ENCODE measurements around the gene SWT1. TPM values are rescaled to one million over a fixed set of nuclear protein-coding genes. Genes with fewer than 3 reads are reported as not detected.
"Not testable (repeated sequence)": the region's sequence is repeated elsewhere in the genome, so short reads cannot be mapped to it uniquely, and the experiment has no call there.

SWT1 gene
- polyA plus RNA-seq, 1 of the 3 experiments (the other 2 are of a cell fraction): 1.1 TPM

- peaks cover 28% of the 10 kb centered on the region for H3K79me2 ChIP-seq (ENCODE audit: insufficient read depth)
- no peak overlapping the region; the same call in 1 of the 2 replicates for H2AFZ ChIP-seq (ENCODE audit: low read depth)
- no peak for TF ChIP-seq PBX3 (IDR thresholded peaks at IDR 0.05)
- no peak for TF ChIP-seq SIN3A (IDR thresholded peaks at IDR 0.05; ENCODE audit: borderline replicate concordance, low read depth, low read length)
- no peak for TF ChIP-seq NRF1 (IDR thresholded peaks at IDR 0.05; ENCODE audit: low read depth, low read length)
- no peak for TF ChIP-seq ZBTB33 (IDR thresholded peaks at IDR 0.05; ENCODE audit: borderline replicate concordance, low read depth)
- TF ChIP-seq TCF12 (IDR thresholded peaks at IDR 0.05): no peak
- no peak for TF ChIP-seq RXRA (IDR thresholded peaks at IDR 0.05; ENCODE audit: borderline replicate concordance, low read depth)
- no peak for TF ChIP-seq GATA2 (CRISPR knock-in tag; IDR thresholded peaks at IDR 0.05)
- TF ChIP-seq POLR2AphosphoS5 (IDR thresholded peaks at IDR 0.05; ENCODE audit: low read depth, low read length): no peak
- no peak for TF ChIP-seq JUND (IDR thresholded peaks at IDR 0.05)
- no peak for TF ChIP-seq RAD21 (IDR thresholded peaks at IDR 0.05; ENCODE audit: low read length)
- no peak for TF ChIP-seq TEAD4 (IDR thresholded peaks at IDR 0.05; ENCODE audit: borderline replicate concordance, insufficient read depth)
- TF ChIP-seq CTCF (IDR thresholded peaks at IDR 0.05): no peak
- no peak overlapping the region for H3K4me2 ChIP-seq
- H3K27me3 ChIP-seq (ENCODE audit: insufficient read depth): no peaks in the 10 kb centered on the region
- H3K4me3 ChIP-seq (ENCODE audit: low read depth in 2 of 2, low read length in 1 of 2): no peak overlapping the region
- H3K4me1 ChIP-seq (ENCODE audit: control insufficient read depth in 1 of 2, insufficient read depth in 2 of 2, low read depth in 1 of 2, low read length in 1 of 2): peaks cover 10 to 22% of the 10 kb centered on the region in 2 experiments
- H3K36me3 ChIP-seq (replicated peaks in 1 of 2; ENCODE audit: control insufficient read depth in 1 of 2, insufficient read depth in 2 of 2, low read length in 1 of 2): peaks cover 0 to 2% of the 10 kb centered on the region in 2 experiments
- DNase-seq: no peak
- POLR2A ChIA-PET: no interaction called here
- 69% methylated on average over 1 of the region's 1 CpG for WGBS (ENCODE audit: low lambda C conversion rate)
- H3F3A ChIP-seq (replicated peaks; ENCODE audit: insufficient read depth): no peaks in the 10 kb centered on the region
- no peak overlapping the region for H3K9ac ChIP-seq
- H3K27ac ChIP-seq (ENCODE audit: low read depth in 2 of 2, low read length in 1 of 2): no peak overlapping the region
- H3K9me3 ChIP-seq: no peaks in the 10 kb centered on the region
- peaks cover 19% of the 10 kb centered on the region for H4K20me1 ChIP-seq (ENCODE audit: insufficient read depth)
- H3K9me2 ChIP-seq: no peaks in the 10 kb centered on the region
- CTCF ChIA-PET: no interaction called here
These were observed 162.1 kb downstream of the SWT1 start for GRCh38 chr1:185319139-185319475.

GRCh38 chr1:185321104-185321503 is 164.1 kb downstream of the SWT1 start:
- H3K9me3 ChIP-seq; POLR2A ChIA-PET; H3K4me1 ChIP-seq (ENCODE audit: control insufficient read depth in 1 of 2, insufficient read depth in 2 of 2, low read depth in 1 of 2, low read length in 1 of 2); H3K79me2 ChIP-seq (ENCODE audit: insufficient read depth); DNase-seq; H2AFZ ChIP-seq (ENCODE audit: low read depth); H3F3A ChIP-seq (replicated peaks; ENCODE audit: insufficient read depth); H3K27me3 ChIP-seq (ENCODE audit: insufficient read depth); H3K9me2 ChIP-seq; H3K4me2 ChIP-seq; CTCF ChIA-PET; H3K9ac ChIP-seq; H4K20me1 ChIP-seq (ENCODE audit: insufficient read depth); H3K4me3 ChIP-seq (ENCODE audit: low read depth in 2 of 2, low read length in 1 of 2); H3K27ac ChIP-seq (ENCODE audit: low read depth in 2 of 2, low read length in 1 of 2); H3K36me3 ChIP-seq (replicated peaks in 1 of 2; ENCODE audit: control insufficient read depth in 1 of 2, insufficient read depth in 2 of 2, low read length in 1 of 2): not testable (repeated sequence)
- WGBS (ENCODE audit: low lambda C conversion rate): 94% methylated on average over 7 of the region's 7 CpGs

- H3K4me1 ChIP-seq (ENCODE audit: control insufficient read depth in 1 of 2, insufficient read depth in 2 of 2, low read depth in 1 of 2, low read length in 1 of 2); H3K27me3 ChIP-seq (ENCODE audit: insufficient read depth); H3F3A ChIP-seq (replicated peaks; ENCODE audit: insufficient read depth); H3K9me3 ChIP-seq; H3K9ac ChIP-seq; POLR2A ChIA-PET; H2AFZ ChIP-seq (ENCODE audit: low read depth); H3K4me3 ChIP-seq (ENCODE audit: low read depth in 2 of 2, low read length in 1 of 2); H3K27ac ChIP-seq (ENCODE audit: low read depth in 2 of 2, low read length in 1 of 2); DNase-seq; H3K36me3 ChIP-seq (replicated peaks in 1 of 2; ENCODE audit: control insufficient read depth in 1 of 2, insufficient read depth in 2 of 2, low read length in 1 of 2); H3K79me2 ChIP-seq (ENCODE audit: insufficient read depth); CTCF ChIA-PET; H4K20me1 ChIP-seq (ENCODE audit: insufficient read depth); H3K9me2 ChIP-seq; H3K4me2 ChIP-seq: not testable (repeated sequence)
- 99% methylated on average over 16 of the region's 36 CpGs for WGBS (ENCODE audit: low lambda C conversion rate)
These were observed 164.8 kb downstream of the SWT1 start for GRCh38 chr1:185321653-185322221.
